NCI-H1048 (cell line): ENCODE measurements around the gene SGPP2.
"Not testable (repeated sequence)": the region's sequence is repeated elsewhere in the genome, so short reads cannot be mapped to it uniquely, and the experiment has no call there.

ENCODE experiments used
- DNase-seq: peaks from one replicate; lab custom pipeline; 2025; lab: John Stamatoyannopoulos, UW

Gene SGPP2

GRCh38 chr2:222576171-222577081, 152.1 kb downstream of the SGPP2 start:
- DNase-seq = no peak

GRCh38 chr2:222577341-222577740, 153.0 kb downstream of the SGPP2 start:
- DNase-seq = no peak

- DNase-seq = no peak
These were observed 158.6 kb downstream of the SGPP2 start for GRCh38 chr2:222582928-222583327.

GRCh38 chr2:222584589-222584988, 160.2 kb downstream of the SGPP2 start:
- not testable (repeated sequence) for DNase-seq

- DNase-seq = no peak
These were observed 167.3 kb downstream of the SGPP2 start for GRCh38 chr2:222591661-222592060.

- no peak for DNase-seq
These were observed 167.8 kb downstream of the SGPP2 start for GRCh38 chr2:222592176-222592575.

- no peak for DNase-seq
These were observed 170.3 kb downstream of the SGPP2 start for GRCh38 chr2:222594679-222595078.

GRCh38 chr2:222595581-222595980, 171.2 kb downstream of the SGPP2 start:
- DNase-seq = no peak

GRCh38 chr2:222598611-222599010, 174.3 kb downstream of the SGPP2 start:
- DNase-seq = no peak

- DNase-seq = no peak
These were observed 179.2 kb downstream of the SGPP2 start for GRCh38 chr2:222603501-222603900.

- DNase-seq = no peak
These were observed 180.6 kb downstream of the SGPP2 start for GRCh38 chr2:222604749-222605515.

- no peak for DNase-seq
These were observed 182.0 kb downstream of the SGPP2 start for GRCh38 chr2:222606306-222606705.

GRCh38 chr2:222608081-222608480, 183.7 kb downstream of the SGPP2 start:
- no peak for DNase-seq

GRCh38 chr2:222609381-222609780, 185.0 kb downstream of the SGPP2 start:
- DNase-seq = no peak
